ENCODE results near the gene ACP4. TPM values are rescaled to one million over a fixed set of nuclear protein-coding genes. Genes with fewer than 3 reads are reported as not detected.

ACP4 gene, protein sequence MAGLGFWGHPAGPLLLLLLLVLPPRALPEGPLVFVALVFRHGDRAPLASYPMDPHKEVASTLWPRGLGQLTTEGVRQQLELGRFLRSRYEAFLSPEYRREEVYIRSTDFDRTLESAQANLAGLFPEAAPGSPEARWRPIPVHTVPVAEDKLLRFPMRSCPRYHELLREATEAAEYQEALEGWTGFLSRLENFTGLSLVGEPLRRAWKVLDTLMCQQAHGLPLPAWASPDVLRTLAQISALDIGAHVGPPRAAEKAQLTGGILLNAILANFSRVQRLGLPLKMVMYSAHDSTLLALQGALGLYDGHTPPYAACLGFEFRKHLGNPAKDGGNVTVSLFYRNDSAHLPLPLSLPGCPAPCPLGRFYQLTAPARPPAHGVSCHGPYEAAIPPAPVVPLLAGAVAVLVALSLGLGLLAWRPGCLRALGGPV
- total RNA-seq (not detected in 2 replicates), polyA plus RNA-seq (not detected in 2 replicates), polyA minus RNA-seq (not detected in 2 replicates)
- total RNA-seq (2013) = not detected

DNA sequence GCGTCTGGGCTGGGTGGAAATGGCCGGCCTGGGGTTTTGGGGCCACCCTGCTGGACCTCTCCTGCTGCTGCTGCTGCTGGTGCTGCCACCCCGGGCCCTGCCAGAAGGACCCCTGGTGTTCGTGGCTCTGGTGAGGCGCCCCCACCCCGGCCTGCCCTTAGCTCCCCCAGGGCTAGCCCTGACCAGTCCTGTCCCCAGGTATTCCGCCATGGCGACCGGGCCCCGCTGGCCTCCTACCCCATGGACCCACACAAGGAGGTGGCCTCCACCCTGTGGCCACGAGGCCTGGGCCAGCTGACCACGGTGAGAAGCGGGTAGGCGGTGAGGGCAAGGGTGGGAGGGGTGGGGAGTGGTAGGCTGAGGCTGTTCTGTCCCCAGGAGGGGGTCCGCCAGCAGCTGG, at the start of gene ACP4:
Gene ACP4, plus strand, starts transcription at position 20 of the 400 bp plus-strand sequence. Its CDS starts 0 bp downstream, at position 20.
- no peak within 1 kb of the TSS for H3K4me3 Mint-ChIP-seq
- H3K9me3 Mint-ChIP-seq (ENCODE audit: insufficient read depth) = no peaks in the 10 kb centered on the region
- H3K9ac ChIP-seq (ENCODE audit: low read length) = no peak within 1 kb of the TSS
- no peaks in the 10 kb centered on the region for H3K36me3 ChIP-seq (replicated peaks in 1 of 2; ENCODE audit: control extremely low read depth in 1 of 2, control insufficient read depth in 1 of 2, extremely low read depth in 1 of 2, insufficient read depth in 2 of 2, low read length in 1 of 2)
- no peaks in the 10 kb centered on the region for H3K9me3 ChIP-seq (ENCODE audit: control extremely low read depth in 1 of 3, control insufficient read depth in 2 of 3, insufficient read depth in 1 of 3, low read length in 2 of 3)
- no peak within 1 kb of the TSS for H3K27ac Mint-ChIP-seq
- DNase-seq = no peak
- CTCF ChIA-PET = no interaction called here
- H3K4me1 ChIP-seq (ENCODE audit: control insufficient read depth in 2 of 2, insufficient read depth in 2 of 2, low read length in 2 of 2) = peaks cover 4 to 6% of the 10 kb centered on the region in 2 donors
- ATAC-seq (ENCODE audit: low read depth) = no peak
- no peak within 1 kb of the TSS for H3K27ac ChIP-seq (ENCODE audit: low read length in 2 of 2)
- TF ChIP-seq EZH2 (IDR thresholded peaks at IDR 0.05; ENCODE audit: borderline replicate concordance, insufficient read depth, low read depth, low read length, poor library complexity, severe bottlenecking) = no peak
- TF ChIP-seq, protein P1, sequence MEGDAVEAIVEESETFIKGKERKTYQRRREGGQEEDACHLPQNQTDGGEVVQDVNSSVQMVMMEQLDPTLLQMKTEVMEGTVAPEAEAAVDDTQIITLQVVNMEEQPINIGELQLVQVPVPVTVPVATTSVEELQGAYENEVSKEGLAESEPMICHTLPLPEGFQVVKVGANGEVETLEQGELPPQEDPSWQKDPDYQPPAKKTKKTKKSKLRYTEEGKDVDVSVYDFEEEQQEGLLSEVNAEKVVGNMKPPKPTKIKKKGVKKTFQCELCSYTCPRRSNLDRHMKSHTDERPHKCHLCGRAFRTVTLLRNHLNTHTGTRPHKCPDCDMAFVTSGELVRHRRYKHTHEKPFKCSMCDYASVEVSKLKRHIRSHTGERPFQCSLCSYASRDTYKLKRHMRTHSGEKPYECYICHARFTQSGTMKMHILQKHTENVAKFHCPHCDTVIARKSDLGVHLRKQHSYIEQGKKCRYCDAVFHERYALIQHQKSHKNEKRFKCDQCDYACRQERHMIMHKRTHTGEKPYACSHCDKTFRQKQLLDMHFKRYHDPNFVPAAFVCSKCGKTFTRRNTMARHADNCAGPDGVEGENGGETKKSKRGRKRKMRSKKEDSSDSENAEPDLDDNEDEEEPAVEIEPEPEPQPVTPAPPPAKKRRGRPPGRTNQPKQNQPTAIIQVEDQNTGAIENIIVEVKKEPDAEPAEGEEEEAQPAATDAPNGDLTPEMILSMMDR (IDR thresholded peaks at IDR 0.05) = no peak
- POLR2A ChIA-PET = interaction anchor here (0.6 kb wide), 1 partner anchor 111 kb away, joined by 3 read pairs; no protein-coding TSS in a partner anchor
- no peaks in the 10 kb centered on the region for H3K27me3 ChIP-seq (replicated peaks in 1 of 4; ENCODE audit: control extremely low read depth in 1 of 4, control insufficient read depth in 3 of 4, insufficient read depth in 4 of 4, low read length in 3 of 4)
- no peak within 1 kb of the TSS for H3K4me3 ChIP-seq (ENCODE audit: control extremely low read depth in 1 of 5, extremely low read depth in 1 of 5, insufficient read depth in 1 of 5, low read depth in 2 of 5, low read length in 4 of 5)
- intact Hi-C loops (cut with micrococcal nuclease) = no loop called here
- H4K20me1 ChIP-seq (ENCODE audit: control insufficient read depth, insufficient read depth, low read length, poor library complexity, severe bottlenecking) = no peaks in the 10 kb centered on the region
- WGBS (ENCODE audit: insufficient coverage) = 92% methylated on average over 12 of the region's 15 CpGs
- no peaks in the 10 kb centered on the region for H3K79me2 ChIP-seq (ENCODE audit: control insufficient read depth, insufficient read depth, low read length)
- H3K4me1 Mint-ChIP-seq = peaks cover 10% of the 10 kb centered on the region
- H3K27me3 Mint-ChIP-seq = peaks cover 5% of the 10 kb centered on the region
- no peak within 1 kb of the TSS for H2AFZ ChIP-seq (ENCODE audit: insufficient read depth, low read depth, low read length, poor library complexity, severe bottlenecking)
- no peak within 1 kb of the TSS for H3K4me2 ChIP-seq (replicated peaks; ENCODE audit: low read depth, low read length, poor library complexity, severe bottlenecking)
